DMS79 treated with DMSO at 0.1 percent for 48 hours (cell line): ENCODE data around the gene CACNA2D2.

Source experiments
- DNase-seq: peaks from one replicate; lab custom pipeline; 2025; lab: John Stamatoyannopoulos, UW

The CACNA2D2 gene

GRCh38 chr3:50503504-50504342, at the start of gene CACNA2D2:
TSS of gene CACNA2D2 (minus strand) at chr3:50503634. CDS start at chr3:50503423, 211 bp downstream.
- peak; percentile 20 for DNase-seq

DNA sequence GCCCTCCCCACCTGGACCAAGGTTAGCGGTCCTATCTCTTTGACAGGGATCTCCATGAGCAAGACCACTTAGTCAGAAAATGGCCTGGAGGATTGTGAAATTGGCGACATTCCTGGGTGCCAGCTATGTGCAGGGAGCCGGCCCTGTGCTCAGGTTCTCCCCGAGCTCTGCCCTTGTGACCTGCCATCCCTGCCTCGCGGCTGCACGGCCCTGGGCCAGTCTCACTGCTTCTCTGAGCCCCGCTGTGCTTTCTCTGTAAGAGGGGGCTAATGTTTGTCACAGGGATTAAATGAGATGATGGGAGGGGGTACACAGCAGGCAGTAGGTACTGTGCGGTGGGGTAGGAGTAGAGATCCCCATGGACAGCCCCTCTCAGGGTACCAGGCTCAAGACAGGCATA, 49.2 kb upstream of the CACNA2D2 start:
- DNase-seq, result no peak

- DNase-seq, result no peak
These were observed 48.4 kb upstream of the CACNA2D2 start for GRCh38 chr3:50551681-50552435.

DNA sequence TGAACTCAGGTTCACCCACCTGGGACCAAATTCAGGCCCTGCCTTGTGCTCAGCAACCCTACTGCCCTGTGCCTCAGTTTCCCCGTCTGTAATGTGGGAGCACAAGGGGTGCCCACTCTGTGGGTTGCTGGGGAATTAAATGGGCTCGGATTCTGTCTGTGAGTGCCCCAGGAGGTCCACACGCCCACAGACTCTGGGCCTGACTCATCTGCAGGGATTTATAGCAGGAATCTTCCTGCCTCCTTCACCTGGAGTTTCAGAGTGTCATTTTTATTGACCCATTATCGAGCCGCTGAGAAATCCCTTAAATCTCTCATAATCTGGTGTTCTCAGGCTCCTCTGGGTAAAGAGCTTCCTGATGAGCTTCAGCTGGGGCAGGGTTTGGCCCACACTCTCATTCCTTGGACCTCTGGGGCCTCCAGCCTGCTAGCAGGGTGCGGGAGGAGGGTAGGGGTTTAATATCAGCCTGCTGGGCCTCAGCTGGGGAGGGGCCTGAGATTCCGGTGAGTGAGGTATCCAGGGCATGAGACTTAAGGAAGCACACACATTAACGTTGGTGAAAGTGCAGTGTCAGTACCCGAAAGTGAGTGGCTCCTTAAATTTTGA, 47.7 kb upstream of the CACNA2D2 start:
- no peak for DNase-seq

- DNase-seq, result peak; percentile 23
These were observed 46.8 kb upstream of the CACNA2D2 start for GRCh38 chr3:50550079-50550736.

- no peak for DNase-seq
These were observed 45.8 kb upstream of the CACNA2D2 start for GRCh38 chr3:50549226-50549625.

DNA sequence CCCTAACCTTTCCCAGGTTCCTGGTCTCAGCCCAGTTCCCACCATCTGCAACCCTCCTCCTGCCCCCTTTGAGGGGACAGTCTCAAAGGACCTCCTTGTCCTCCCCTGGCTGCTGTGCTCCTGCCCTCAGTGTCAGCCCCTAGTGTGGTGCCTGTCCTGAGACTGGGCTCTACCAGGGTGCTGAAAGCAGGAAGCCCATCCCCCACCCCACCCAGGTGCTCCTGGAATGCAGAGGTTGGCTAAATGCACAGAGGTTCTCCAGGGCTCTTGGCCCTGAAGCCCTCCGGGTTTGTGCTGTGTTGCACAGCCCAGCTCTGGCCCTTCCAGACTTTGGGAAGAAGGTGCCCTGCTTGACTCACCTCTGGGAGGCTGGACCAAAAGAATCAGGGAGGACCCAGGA, 42.3 kb upstream of the CACNA2D2 start:
- no peak for DNase-seq

DNA sequence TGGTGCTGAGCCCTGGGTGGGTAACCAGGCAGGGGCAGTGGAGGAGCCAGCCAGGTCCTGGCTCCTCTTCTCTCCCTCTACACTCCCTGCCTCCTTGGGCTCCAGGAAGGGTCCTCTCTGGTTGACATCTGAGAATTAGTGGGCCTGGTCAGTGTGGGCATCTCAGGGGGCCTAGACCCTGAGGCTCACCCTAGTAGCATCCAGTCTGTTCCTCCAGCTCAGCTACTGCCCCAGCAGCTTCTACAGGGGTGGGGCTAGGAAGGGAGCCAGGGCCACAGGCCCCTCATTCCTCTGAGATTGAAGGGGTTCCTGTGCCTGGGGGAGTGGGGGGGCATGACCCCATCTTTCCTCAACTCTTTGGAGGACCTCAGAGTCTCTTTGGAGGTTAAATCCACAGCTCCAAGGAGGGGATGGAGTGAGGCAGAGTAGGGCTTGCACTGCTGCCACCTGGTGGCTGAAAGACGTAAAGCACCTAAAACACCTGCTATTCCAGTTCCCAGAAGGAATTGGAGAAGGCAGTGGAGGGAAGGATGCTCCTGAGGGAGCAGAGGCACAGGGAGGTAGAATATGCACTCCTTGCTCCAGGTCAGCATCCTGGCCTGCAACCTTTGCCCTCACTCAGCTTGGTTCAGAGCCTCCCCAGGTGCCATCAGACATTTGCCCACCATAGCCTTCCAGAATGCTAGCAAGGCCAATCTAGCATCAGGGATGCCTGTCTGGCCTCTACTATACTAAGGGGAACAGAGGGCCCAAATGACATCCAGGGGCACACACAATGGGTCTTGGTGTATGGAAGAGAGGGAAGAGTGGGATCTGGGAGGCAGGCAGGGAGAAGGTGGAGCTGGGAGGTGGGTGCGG, 39.0 kb upstream of the CACNA2D2 start:
- peak; percentile 29 for DNase-seq

- no peak for DNase-seq
These were observed 36.2 kb upstream of the CACNA2D2 start for GRCh38 chr3:50539356-50540286.

DNA sequence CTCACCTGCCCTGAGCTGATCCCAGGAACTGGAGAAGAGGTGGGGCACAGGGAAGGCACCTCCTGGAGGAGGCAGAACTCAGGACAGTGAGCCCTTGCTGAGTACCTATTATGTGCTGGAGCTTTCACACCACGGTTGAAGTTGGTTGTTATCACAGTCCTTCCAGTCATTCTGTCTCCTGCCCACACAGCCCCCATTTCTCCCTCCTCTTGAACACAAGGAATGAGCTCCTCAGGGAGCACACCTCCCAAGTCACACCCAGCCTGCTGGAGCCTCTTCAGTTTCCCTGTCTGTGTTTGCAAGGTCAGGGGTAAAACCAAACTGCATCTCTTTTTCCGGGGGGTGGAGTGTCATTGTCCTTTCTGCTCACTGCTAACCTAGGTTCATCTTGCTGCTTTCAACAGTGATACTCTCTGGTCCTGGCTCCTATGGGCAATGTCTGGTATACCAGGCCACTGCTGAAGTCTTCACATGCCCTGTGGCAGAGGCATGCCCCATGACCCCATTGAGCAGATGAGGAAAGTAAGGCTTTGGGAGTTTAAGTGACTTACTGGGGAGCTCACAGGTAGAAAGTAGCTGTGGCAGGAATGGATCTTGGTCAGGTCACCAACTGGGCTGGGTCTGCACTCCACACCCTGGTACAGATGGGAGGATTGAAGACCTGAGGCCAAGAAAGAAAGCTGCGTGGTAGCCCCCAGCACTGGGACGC, 34.1 kb upstream of the CACNA2D2 start:
- DNase-seq, result no peak

DNA sequence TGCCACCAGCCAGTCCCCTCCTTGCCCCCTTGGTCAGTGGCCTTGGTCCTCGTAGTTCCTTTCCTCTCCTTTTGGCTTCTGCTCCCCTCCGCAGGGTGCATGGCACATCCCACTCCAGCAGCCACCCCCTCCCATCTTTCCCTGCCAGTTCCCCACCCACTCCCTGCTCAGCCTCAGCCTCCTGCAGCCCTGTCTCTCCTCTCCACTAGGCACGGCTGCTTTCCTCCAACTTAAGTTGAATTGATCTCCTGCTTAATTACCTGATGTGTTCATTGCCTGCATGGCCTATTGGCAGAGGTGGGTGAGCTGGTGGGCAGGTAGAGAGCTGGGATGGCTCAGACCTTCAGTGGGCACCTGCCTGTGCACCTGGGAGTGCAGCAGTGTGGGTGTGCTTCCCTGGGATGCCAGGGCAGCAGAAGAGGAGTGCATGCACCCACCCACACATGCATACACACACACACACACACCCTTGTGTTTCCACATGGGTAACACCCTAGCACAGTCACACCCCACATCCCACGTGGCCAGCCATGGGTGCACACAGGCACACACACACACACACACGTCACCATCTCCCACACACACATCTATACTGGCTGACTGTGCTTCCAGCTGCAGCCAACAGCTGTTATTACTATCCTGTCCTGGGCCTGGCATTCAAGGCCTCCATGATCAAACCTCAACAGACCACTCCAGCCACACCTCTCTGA, 33.2 kb upstream of the CACNA2D2 start:
- no peak for DNase-seq

DNA sequence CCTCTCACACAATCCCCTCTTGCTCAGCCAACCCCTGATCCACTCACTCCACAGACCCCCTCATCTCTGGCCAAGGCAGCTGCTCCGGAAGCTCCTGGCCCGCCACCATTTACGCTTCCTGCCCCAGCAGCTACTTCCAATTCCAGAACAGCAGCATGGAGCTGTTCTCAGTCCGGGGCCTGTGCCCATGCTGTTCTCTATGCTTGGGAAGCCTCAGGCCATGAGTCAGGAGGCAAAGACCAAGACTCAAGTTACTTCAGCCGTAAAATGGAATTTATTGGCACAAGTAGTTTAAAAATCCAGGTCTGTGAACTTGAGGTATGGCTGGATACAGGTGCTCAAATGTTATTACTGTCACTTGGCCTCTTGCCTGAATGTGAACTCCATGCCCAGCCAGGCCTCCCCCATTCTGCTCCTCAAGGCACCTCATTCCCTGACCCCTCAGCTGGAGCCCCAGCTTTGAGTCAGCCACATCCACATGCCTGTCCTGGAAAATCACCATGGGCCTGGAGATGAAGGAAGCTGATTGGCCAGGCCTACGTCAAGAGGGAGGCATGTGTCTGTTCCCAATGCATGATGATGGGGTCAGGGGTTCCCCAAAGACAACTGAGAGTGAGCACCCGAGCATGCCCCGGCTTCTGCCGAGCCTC, 31.4 kb upstream of the CACNA2D2 start:
- DNase-seq, result no peak

- DNase-seq, result no peak
These were observed 30.5 kb upstream of the CACNA2D2 start for GRCh38 chr3:50533807-50534461.

DNA sequence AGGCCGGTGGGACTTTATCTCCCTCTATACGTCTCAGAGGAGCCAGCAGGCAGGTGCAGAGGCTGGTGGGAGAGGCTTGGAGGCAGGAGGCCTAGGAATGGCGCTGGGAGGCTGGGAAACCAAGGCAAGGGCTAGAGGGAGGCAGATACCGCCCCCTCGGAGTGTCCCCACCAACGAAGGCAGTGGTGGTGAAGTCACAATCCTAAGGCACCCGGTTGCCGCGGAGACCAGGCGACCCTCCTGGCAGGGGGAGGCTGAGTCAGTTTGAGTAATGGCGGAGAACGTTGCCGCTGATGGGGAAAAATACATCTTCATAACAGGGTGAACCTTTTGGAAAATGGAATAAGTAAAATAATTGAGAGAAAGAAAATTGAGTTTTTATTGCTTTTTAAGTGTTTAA, 29.9 kb upstream of the CACNA2D2 start:
- no peak for DNase-seq

DNA sequence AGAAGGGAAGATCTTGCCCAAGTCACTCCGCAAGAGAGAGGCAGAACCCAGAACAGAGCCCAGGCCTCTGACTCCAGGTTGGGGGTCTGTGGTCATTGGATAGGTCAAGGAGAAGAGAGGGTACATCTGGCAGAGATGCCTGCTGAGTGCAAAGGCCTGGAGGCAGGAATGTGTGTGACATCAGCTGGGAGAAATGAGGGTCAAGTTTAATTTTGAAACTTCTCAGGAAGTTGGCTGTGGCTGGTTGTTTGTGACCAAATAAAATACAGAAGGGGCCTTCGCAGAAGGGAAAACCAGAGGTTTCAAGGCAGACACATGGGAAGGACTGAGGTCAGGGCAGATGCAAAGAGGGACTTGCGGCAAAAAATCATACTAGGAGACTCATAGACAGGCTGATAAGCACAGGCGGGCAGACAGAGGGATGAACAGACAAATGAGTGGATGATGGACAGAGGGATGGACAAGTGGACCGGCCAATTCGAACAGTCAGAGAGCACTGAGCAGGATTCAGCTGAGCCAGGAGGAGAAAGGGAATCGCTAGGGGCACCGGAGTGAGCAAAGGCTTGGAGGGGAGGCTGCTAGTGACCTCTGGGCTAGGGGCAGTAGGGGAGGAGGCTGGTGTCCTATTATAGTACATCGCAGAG, 28.8 kb upstream of the CACNA2D2 start:
- no peak for DNase-seq

DNA sequence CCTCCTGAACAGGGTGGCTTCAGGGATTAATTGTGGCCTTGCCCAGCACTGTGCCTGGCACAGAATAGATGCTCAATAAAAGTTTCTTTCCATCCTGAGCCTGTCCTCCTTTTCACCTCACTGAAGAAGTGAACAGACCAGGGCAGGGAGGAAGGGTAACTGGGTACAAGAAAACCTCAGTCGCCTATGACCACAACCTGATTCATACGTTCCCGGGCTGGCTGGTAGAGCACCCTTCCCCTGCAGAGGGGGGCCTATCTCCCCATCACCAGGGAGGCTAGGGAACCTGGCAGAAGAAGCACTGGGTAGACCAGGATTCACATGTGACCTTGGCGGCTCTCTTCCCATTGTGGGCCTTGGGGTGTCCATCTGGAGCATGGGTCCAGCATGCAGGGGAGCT, 27.8 kb upstream of the CACNA2D2 start:
- no peak for DNase-seq
